ENCODE data around the gene CR1L.
"Not testable (repeated sequence)": the region's sequence is repeated elsewhere in the genome, so short reads cannot be mapped to it uniquely, and the experiment has no call there.

The CR1L gene

DNA sequence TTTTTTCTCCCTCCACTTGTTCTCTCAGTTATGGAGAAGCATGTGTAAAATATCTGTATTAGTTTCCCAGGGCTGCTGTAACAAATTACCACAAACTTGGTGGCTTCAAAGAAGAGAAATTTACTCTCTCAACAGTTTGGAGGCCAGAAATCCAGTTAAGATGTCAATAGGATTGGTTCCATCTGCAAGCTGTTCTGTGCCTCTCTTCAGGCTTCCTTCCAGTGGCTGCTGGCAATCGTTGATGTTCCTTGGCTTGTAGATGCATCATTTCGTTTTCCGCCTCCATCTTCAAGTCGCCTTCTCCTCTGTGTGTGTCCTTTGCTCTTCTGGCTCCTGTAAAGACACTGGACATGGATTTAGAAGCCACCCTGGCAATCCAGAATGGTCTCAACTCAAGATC, 45.6 kb downstream of the CR1L start:
- DNase-seq, result not testable (repeated sequence)

DNA sequence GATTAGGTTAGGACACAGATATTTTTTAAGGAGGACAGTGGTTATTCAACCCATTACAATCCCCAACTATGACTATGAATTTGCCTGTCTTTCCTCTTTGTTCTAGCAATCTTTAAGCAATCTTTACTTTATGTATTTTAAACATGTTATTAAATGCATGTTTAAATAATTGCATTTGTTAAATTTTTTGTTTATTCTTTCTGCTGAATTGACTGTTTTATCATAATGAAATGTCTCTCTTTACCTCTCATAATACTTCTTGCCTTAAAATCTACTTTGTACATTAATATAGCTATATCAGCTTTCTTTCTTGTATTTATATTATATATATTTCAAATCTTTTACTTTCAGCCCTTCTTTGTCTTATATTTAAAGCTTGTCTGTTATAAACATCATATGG, 46.1 kb downstream of the CR1L start:
- DNase-seq, result peak; percentile 26

DNA sequence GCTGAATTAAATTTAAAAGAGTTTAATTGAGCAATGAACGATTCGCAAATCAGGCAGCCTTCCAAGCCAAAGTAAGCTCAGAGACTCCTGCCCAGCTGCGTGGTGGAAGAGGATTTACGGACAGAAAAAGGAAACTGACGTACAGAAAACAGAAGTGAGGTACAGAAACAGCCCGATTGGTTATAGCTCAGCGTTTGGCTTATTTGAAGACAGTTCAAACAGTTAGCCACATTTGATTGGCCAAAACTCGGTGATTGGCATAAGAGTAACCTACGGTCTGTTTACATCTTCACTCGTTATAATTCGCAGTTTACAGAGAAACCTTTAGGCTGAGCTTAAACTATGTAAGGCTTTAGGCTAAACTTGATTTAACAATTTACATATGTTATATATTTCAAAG, 46.9 kb downstream of the CR1L start:
- DNase-seq, result peak; percentile 91

- DNase-seq, result peak; percentile 86
Observed at GRCh38 chr1:207692291-207692690, 47.4 kb downstream of the CR1L start.

DNA sequence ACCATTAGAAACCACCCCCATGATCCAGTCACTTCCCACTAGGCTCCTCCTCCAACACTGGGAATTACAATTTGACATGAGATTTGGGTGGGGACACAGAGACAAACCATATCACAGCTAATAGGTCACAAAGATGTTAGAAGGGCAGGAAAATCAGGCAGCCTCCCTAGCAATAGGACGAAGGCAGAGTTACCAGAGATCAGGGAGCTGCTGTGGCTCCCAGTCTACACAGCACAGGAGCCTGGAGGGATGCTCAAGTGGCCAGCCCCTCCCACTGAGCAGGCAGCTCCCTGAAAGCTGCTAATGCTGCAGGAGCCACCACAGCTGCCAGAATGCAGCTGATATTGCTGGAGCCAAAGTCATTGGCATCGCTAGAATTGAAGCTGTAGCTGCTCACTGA, 51.0 kb downstream of the CR1L start:
- DNase-seq, result no peak

DNA sequence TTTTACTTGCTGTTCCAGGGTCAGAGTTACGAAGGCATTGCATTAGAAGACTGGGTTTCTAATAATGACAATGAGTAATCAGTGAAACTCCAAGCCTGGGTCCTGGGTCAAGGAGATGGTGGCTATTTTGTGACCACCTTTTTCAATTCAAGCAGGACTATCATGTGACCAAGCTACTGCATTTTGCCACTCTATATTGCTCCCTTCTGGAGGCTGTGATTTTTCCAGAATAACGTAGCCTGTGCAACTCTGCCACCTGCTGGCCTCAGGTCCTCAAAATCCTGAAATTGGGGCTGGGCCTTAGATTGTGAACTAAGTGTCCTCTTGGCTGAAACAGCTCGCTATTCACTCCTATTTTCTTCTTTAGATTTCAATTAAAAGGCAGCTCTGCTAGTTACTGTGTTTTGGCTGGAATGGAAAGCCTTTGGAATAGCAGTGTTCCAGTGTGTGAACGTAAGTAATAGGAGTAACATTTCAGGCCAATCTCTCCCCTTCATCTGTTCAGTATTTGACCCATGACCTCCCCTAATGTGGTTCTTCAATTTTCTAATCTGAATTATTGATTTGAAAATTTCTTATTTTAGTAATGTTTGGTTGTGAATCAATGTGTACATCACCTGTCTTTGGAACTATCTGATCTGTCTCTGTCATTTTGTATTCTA, 54.0 kb downstream of the CR1L start:
- DNase-seq, result peak; percentile 89

DNA sequence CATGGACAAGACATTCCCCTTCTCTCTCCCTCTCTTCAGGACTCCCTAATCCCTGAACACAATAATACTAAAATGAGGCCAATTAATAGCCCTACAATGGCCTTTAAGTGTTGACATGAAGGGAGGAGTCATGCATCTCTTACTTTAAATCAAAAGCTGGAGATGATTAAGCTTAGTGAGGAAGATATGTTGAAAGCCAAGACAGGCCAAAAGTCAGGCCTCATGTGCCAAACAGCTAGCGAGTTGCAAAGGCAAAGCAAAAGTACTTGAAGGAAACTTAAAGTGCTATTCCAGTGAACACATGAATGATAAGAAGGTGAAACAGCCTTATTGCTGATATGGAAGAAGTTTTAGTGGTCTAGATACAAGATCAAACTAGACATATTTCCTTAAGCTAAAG, 57.4 kb downstream of the CR1L start:
- no peak for DNase-seq

GRCh38 chr1:207703712-207704111, 58.8 kb downstream of the CR1L start:
- DNase-seq, result no peak

- not testable (repeated sequence) for DNase-seq
Observed at GRCh38 chr1:207708004-207708403, 63.1 kb downstream of the CR1L start.

DNA sequence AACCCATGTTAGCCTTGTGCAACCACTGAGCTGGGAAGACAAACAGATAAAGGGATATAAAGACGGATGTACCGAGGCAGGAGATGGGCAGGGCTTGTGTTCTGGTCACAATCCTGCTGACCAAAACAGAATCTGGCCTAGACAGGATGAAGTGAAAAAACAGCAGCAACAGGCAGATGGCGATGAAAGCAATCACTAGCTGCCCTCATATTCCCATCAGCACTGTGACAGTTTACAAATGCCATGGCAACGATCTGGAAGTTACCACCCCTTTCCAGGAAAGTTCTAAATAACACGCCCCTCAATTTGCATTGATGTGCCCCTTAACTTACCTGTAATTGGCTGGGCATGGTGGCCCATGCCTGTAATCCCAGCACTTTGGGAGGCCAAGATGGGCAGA, 66.4 kb downstream of the CR1L start:
- DNase-seq, result peak; percentile 61

GRCh38 chr1:207712701-207713100, 67.8 kb downstream of the CR1L start:
- DNase-seq, result not testable (repeated sequence)

GRCh38 chr1:207713529-207713928, 68.6 kb downstream of the CR1L start:
- no peak for DNase-seq

- no peak for DNase-seq
Observed at GRCh38 chr1:207719234-207719633, 74.3 kb downstream of the CR1L start.

DNA sequence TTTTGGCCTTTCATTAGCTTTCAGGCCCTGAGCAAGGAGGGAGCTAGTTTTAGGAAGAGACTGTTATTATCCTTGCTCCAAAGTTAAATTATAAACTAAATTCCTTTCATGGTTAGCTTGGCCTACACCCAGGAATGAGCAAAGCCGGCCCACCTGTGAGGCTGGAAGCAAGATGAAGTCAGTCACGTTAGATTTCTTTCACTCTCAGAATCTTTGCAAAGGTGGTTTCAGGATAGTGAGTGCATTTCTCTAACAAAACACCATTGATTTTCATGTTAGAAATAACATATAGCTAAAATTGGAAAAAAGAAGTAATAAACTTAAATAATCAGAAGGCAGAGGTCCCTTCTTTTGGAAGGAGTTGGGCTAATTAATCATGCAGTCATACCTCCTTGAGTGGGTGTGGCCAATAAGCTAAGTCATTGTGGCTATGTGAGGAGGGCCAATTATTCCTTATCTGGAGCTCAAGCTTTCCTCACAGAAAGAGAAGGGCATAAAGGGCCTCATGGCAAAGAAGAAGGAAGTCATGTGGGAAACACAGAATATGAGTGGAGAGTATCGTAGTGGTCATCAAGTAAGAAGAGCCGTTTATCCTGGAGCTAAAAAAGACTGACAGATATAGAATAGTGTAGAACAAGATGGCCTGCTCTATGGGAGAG, 83.4 kb downstream of the CR1L start:
- peak; percentile 95 for DNase-seq

GRCh38 chr1:207737503-207738157, 92.7 kb downstream of the CR1L start:
- DNase-seq, result not testable (repeated sequence)

DNA sequence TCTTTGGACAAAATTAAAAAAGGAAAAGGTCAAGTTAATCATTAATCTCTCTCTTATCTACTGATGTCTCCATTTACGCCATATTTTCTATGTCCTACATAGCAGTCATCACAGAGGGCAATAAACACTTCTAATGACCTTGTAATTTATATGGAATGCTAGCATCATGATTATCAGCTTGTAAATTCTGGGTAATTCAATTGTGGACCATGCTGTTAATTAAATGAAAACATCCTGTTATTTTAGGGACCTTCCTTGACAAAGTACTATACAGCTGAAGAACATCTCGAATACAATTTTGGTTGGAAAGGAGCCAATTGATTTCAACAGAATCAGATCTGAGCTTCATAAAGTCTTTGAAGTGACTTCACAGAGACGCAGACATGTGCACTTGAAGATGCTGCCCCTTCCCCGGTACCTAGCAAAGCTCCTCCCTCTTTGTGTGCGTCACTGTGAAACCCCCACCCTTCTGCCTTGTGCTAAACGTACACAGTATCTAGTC, 93.3 kb downstream of the CR1L start:
- DNase-seq, result not testable (repeated sequence)

GRCh38 chr1:207740207-207740606, 95.3 kb downstream of the CR1L start:
- DNase-seq, result no peak

DNA sequence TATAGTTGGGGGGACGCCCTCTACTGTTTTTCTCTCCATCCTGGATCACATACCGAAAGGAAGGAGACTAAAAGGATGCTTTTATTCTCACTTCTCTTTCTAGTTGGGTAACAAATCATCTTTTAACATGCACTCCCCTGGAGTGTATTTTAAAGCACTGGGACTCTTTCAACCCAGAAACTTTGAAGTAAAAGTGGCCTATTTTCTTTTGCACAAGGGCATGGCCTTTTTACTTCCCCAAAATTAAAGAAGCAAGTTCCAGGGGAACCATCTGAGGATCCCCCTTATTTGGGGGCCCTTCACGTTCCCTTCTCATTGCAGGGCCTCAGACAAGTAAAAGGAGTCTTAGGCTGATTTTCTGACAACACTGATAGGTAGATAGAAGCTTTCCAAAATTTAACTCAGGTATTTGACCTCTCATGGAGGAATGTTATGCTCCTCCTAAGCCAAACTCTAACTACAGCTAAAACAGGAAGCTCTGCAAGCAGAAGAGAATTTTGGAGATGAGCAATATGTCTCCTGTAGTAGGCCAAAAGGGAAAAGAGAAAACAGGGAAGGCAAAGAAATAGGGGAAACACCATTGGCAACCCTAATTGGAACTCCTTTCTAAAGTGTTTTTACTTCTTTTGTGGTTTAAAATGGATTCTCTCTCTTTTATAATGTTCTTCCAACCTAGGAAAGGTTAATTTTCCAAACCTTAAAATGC, 98.1 kb downstream of the CR1L start:
- peak; percentile 34 for DNase-seq

- peak; percentile 84 for DNase-seq
Observed at GRCh38 chr1:207744000-207744534, 99.1 kb downstream of the CR1L start.

DNA sequence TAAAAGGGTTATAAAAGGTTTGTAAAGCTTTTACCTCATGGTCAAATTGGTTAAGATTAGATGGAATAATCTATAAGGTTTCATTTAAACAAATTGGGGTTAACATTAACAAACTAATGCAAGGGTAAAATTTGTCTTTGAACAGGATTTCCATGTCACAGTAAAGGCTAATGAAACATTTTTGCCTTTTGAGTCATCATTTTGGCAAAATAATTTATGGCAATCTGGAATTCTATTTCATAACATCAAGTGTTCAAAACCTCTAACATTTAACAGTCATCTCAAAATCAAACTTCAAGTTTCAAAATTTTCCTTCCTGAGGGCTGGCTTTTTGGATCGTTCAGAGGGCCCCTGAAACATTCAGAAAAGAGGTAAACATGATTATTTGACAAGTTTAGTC, 100.4 kb downstream of the CR1L start:
- no peak for DNase-seq

- DNase-seq, result peak; percentile 89
Observed at GRCh38 chr1:207745839-207746767, 101.2 kb downstream of the CR1L start.
